PFSK-1 (cell line): ENCODE measurements around the gene RICTOR.

Experiments used
- FOXP2 ChIP-seq: optimal IDR thresholded peaks from 2 replicates; pipeline ENCODE3; 2011; ENCODE audit warnings: borderline replicate concordance, control low read depth, inconsistent platforms; ENCODE audit not compliant: insufficient read depth; ENCODE audit errors: extremely low read length, extremely low read depth
- POLR2AphosphoS5 ChIP-seq: IDR thresholded peaks from 2 replicates; pipeline ENCODE4 v1.6.1; 2012; ENCODE audit warnings: low read depth, mild to moderate bottlenecking, control low read depth, low read length, moderate library complexity
- REST ChIP-seq, 2 experiments: IDR thresholded peaks; 2 replicates each; pipeline versions ENCODE4 v1.6.1 to v1.8.0; 2011 to 2012; ENCODE audit warnings: low read depth in 2 of 2, low read length in 2 of 2, control low read depth in 1 of 2, inconsistent platforms in 1 of 2, mild to moderate bottlenecking in 1 of 2, moderate library complexity in 1 of 2; ENCODE audit not compliant: insufficient read depth in 1 of 2
- SIN3A ChIP-seq: IDR thresholded peaks from 2 replicates; pipeline ENCODE4 v1.6.1; 2012; ENCODE audit warnings: mild to moderate bottlenecking, low read length, moderate library complexity, borderline replicate concordance; ENCODE audit not compliant: insufficient read depth
- TAF1 ChIP-seq: IDR thresholded peaks from 2 replicates; pipeline ENCODE4 v1.6.1; 2012; ENCODE audit warnings: low read length, control low read depth, borderline replicate concordance; ENCODE audit not compliant: insufficient read depth

RICTOR gene

GRCh38 chr5:39068099-39068498 lies 6.1 kb downstream of the RICTOR start:
- TF ChIP-seq TAF1 (no peak), SIN3A (no peak)

- TF ChIP-seq POLR2AphosphoS5 = no peak
- TF ChIP-seq FOXP2 = no peak
- TF ChIP-seq SIN3A = no peak
- TF ChIP-seq REST (IDR thresholded peaks at IDR 0.05; ENCODE audit: insufficient read depth in 1 of 2, low read depth in 2 of 2, low read length in 2 of 2) = no peak
- TF ChIP-seq TAF1 = no peak
These were observed 9.7 kb downstream of the RICTOR start for GRCh38 chr5:39064450-39064849.

DNA sequence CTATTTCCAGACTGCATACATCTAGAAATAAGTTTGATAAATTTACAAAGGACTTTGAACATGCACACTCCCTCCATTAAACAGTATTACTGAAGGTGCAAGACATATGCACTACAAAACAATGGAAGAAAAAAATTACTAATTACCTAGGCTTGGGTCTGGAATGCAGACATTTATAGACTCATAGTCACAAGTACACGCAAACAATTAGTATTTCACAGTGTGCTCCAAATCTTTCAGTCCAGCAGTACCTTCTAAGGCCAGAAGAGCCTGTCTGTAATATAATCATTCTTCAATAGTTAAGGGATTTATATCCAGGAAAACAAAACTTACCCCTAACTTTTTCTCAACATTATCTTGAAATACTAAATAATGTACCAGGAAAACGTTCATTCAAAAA lies 11.2 kb downstream of the RICTOR start:
- TF ChIP-seq POLR2AphosphoS5 (no peak), REST (IDR thresholded peaks at IDR 0.05; ENCODE audit: insufficient read depth in 1 of 2, low read depth in 2 of 2, low read length in 2 of 2) (no peak), TAF1 (no peak), FOXP2 (no peak), SIN3A (no peak)

GRCh38 chr5:39062530-39062929 lies 11.7 kb downstream of the RICTOR start:
- no peak for TF ChIP-seq SIN3A
- no peak for TF ChIP-seq TAF1
- no peak for TF ChIP-seq REST (IDR thresholded peaks at IDR 0.05; ENCODE audit: insufficient read depth in 1 of 2, low read depth in 2 of 2, low read length in 2 of 2)
- TF ChIP-seq POLR2AphosphoS5 = no peak
- no peak for TF ChIP-seq FOXP2

DNA sequence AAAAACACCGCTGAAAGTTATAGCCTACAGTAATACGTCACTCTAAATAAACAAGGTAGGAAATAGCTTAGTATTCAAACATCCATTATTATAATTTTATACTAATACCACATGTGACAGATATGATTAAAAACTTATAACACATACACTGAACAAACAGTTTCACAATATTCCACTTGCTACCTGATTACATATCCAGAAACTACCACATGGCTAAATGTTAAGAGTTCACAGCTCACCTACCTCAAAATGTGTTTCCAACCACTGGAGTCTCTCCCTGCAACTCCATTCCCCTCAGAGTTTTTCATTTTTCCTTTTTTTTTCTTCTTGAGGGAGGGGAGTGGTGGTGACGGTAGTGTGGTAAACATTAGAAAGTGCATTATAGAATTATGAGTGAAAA lies 12.1 kb downstream of the RICTOR start:
- TF ChIP-seq SIN3A (no peak), REST (IDR thresholded peaks at IDR 0.05; ENCODE audit: insufficient read depth in 1 of 2, low read depth in 2 of 2, low read length in 2 of 2) (no peak), POLR2AphosphoS5 (no peak), TAF1 (no peak), FOXP2 (no peak)
